ENCODE data around the gene DDIT3. TPM values are rescaled to one million over a fixed set of nuclear protein-coding genes. Genes with fewer than 3 reads are reported as not detected.

DDIT3 gene
- total RNA-seq, 4 donors from 2014 or later, result 27.6 to 58.2 (median 41.6) TPM

GRCh38 chr12:57552835-57553313 lies 32.6 kb upstream of the DDIT3 start:
- no peak overlapping the region for H3K4me3 ChIP-seq (ENCODE audit: low read depth, poor library complexity, severe bottlenecking)
- DNase-seq (ENCODE audit: low spot score in 2 of 2), result no peak
- TF ChIP-seq POLR2A (IDR thresholded peaks at IDR 0.05), result no peak
- TF ChIP-seq CTCF (IDR thresholded peaks at IDR 0.05), result no peak
- 66% methylated on average over 6 of the region's 6 CpGs for WGBS, 2 donors
- intact Hi-C loops (cut with DNase I; ENCODE audit: low total_unique reads), result no loop called here

- intact Hi-C loops (cut with DNase I; ENCODE audit: low total_unique reads), result no loop called here
- no peak overlapping the region for H3K4me3 ChIP-seq (ENCODE audit: low read depth, poor library complexity, severe bottlenecking)
- WGBS, 2 donors, result 72 to 96% methylated on average over 2 of the region's 2 CpGs
- no peak for DNase-seq (ENCODE audit: low spot score in 2 of 2)
- TF ChIP-seq CTCF (IDR thresholded peaks at IDR 0.05) (no peak), POLR2A (IDR thresholded peaks at IDR 0.05) (no peak)
Observed at GRCh38 chr12:57552306-57552651, 32.0 kb upstream of the DDIT3 start.

GRCh38 chr12:57551637-57552305 lies 31.5 kb upstream of the DDIT3 start:
- no peak for DNase-seq (ENCODE audit: low spot score in 2 of 2)
- intact Hi-C loops (cut with DNase I; ENCODE audit: low total_unique reads), result no loop called here
- 88 to 89% methylated on average over 3 of the region's 3 CpGs for whole genome bisulfite sequencing, 2 donors
- H3K4me3 ChIP-seq (ENCODE audit: low read depth, poor library complexity, severe bottlenecking), result no peak overlapping the region
- TF ChIP-seq CTCF (IDR thresholded peaks at IDR 0.05) (no peak), POLR2A (IDR thresholded peaks at IDR 0.05) (no peak)

GRCh38 chr12:57550641-57551549 lies 30.6 kb upstream of the DDIT3 start:
- intact Hi-C loops (cut with DNase I; ENCODE audit: low total_unique reads), result no loop called here
- 71 to 73% methylated on average over 7 of the region's 7 CpGs for WGBS, 2 donors
- H3K4me3 ChIP-seq (ENCODE audit: low read depth, poor library complexity, severe bottlenecking), result no peak overlapping the region
- no peak for DNase-seq (ENCODE audit: low spot score in 2 of 2)
- TF ChIP-seq POLR2A (IDR thresholded peaks at IDR 0.05) (no peak), CTCF (IDR thresholded peaks at IDR 0.05) (no peak)

GRCh38 chr12:57549909-57550640 lies 29.8 kb upstream of the DDIT3 start, which contains the start of gene KIF5A:
TSS of gene KIF5A (plus strand) at chr12:57550044. CDS start at chr12:57550272, 228 bp downstream.
- H3K4me3 ChIP-seq (ENCODE audit: low read depth, poor library complexity, severe bottlenecking), result no peak within 1 kb of the TSS
- intact Hi-C loops (cut with DNase I; ENCODE audit: low total_unique reads), result no loop called here
- WGBS, 2 donors, result 9 to 12% methylated on average over 33 to 39 of the region's 52 CpGs
- no peak for DNase-seq (ENCODE audit: low spot score in 2 of 2)
- TF ChIP-seq CTCF (IDR thresholded peaks at IDR 0.05), result no peak
- TF ChIP-seq POLR2A (IDR thresholded peaks at IDR 0.05), result no peak
